T-cell (primary cell): Measurements from ENCODE around the gene PSME3. TPM values are rescaled to one million over a fixed set of nuclear protein-coding genes. Genes with fewer than 3 reads are reported as not detected.

ENCODE experiments used
- ATAC-seq, 4 experiments: fragments of 200-7000 bp in 3 of 4; fragments of 150-1000 bp in 1 of 4; cut with Tn5 transposase; replicated peaks in 1 of 4; 1 replicate in 3 of 4; 2 replicates in 1 of 4; pipeline ENCODE4 v1.10.0; 2021; ENCODE audit warnings: moderate library complexity in 3 of 4, mild to moderate bottlenecking in 2 of 4, moderate number of reproducible peaks in 1 of 4
- CTCF ChIA-PET, 2 donors: fragments of 300-600 bp; sonication (Branson Sonifier 250); formaldehyde crosslinking; loops; one replicate each; lab custom pipeline; 2022; ENCODE audit warnings: antibody characterized with exemption in 2 of 2; lab: Charles Lee
- POLR2A ChIA-PET, 2 donors: fragments of 300-600 bp; sonication (Branson Sonifier 250); formaldehyde crosslinking; loops; one replicate each; lab custom pipeline; 2022; ENCODE audit warnings: antibody characterized with exemption in 2 of 2; lab: Charles Lee
- DNase-seq, 35 experiments: peaks; one replicate each; pipeline versions ENCODE4 v3.0.0 to v3.0.0-alpha.2; 2013 to 2023
- H3K27ac ChIP-seq: one replicate; pipeline ENCODE4 v1.5.1; 2013; ENCODE audit warnings: low read length
- H3K27me3 ChIP-seq, 2 experiments: replicated peaks in 1 of 2; 1 replicate in 1 of 2; 2 replicates in 1 of 2; pipeline versions ENCODE4 v1.6.1 to v1.7.0; 2013; ENCODE audit warnings: low read length in 1 of 2, mixed read lengths in 1 of 2; ENCODE audit not compliant: control insufficient read depth in 2 of 2, insufficient read depth in 2 of 2; ENCODE audit errors: extremely low read depth in 1 of 2
- H3K36me3 ChIP-seq, 2 donors: 1 replicate in 1 of 2; 2 replicates in 1 of 2; pipeline versions ENCODE4 v1.6.1 to v1.7.0; 2013; ENCODE audit warnings: low read length in 1 of 2; ENCODE audit not compliant: control insufficient read depth in 2 of 2, insufficient read depth in 1 of 2; ENCODE audit errors: extremely low read depth in 1 of 2
- H3K4me1 ChIP-seq, 2 experiments: 1 replicate in 1 of 2; 2 replicates in 1 of 2; pipeline versions ENCODE4 v1.6.1 to v1.7.0; 2013; ENCODE audit warnings: low read length in 2 of 2, mixed read lengths in 1 of 2; ENCODE audit not compliant: insufficient read depth in 2 of 2, control insufficient read depth in 1 of 2; ENCODE audit errors: extremely low read depth in 1 of 2
- H3K4me3 ChIP-seq, 2 donors: 1 replicate in 1 of 2; 2 replicates in 1 of 2; pipeline versions ENCODE4 v1.5.1 to v1.7.0; 2013; ENCODE audit warnings: mild to moderate bottlenecking in 2 of 2, low read length in 1 of 2, moderate library complexity in 1 of 2; ENCODE audit not compliant: control insufficient read depth in 1 of 2; ENCODE audit errors: extremely low read depth in 1 of 2
- H3K9me3 ChIP-seq: 2 replicates; pipeline ENCODE4 v1.7.0; 2013
- H3K27ac Mint-ChIP-seq, 2 donors: one replicate each; pipeline ENCODE4 v1.8.0; 2020 to 2021; ENCODE audit warnings: mild to moderate bottlenecking in 2 of 2, mixed read lengths in 2 of 2
- H3K27me3 Mint-ChIP-seq, 2 donors: one replicate each; pipeline ENCODE4 v1.8.0; 2021 to 2022; ENCODE audit warnings: mixed read lengths in 2 of 2
- H3K36me3 Mint-ChIP-seq: one replicate; pipeline ENCODE4 v1.8.0; 2021; ENCODE audit warnings: mixed read lengths
- H3K4me1 Mint-ChIP-seq, 3 donors: one replicate each; pipeline ENCODE4 v1.8.0; 2020 to 2022; ENCODE audit warnings: mixed read lengths in 3 of 3, mild to moderate bottlenecking in 1 of 3
- H3K4me3 Mint-ChIP-seq, 3 donors: one replicate each; pipeline ENCODE4 v1.8.0; 2020 to 2022; ENCODE audit warnings: mild to moderate bottlenecking in 3 of 3, mixed read lengths in 3 of 3, moderate library complexity in 3 of 3
- H3K9me3 Mint-ChIP-seq, 3 donors: one replicate each; pipeline ENCODE4 v1.8.0; 2020 to 2022; ENCODE audit warnings: mixed read lengths in 3 of 3
- WGBS: methylation state at CpG from one replicate; pipeline ENCODE4 v1.1.5; 2013; ENCODE audit warnings: missing lambda C conversion rate; ENCODE audit not compliant: insufficient coverage; 5-methylcytosine and 5-hydroxymethylcytosine counted together
- total RNA-seq, 35 experiments: library from RNA in 6 of 35; stranded (reverse) in 6 of 35; fragments of 120-200 nt in 1 of 35; gene quantifications; one replicate each; pipeline versions ENCODE4 v1.2.1 to v1.2.4 and lab custom pipeline; 2013 to 2026

PSME3 gene
- total RNA-seq, 5 donors from 2014 or later (not counting 1 experiment from before 2014, with no cell fraction given), result 68.0 to 79.1 (median 77.2) TPM

DNA sequence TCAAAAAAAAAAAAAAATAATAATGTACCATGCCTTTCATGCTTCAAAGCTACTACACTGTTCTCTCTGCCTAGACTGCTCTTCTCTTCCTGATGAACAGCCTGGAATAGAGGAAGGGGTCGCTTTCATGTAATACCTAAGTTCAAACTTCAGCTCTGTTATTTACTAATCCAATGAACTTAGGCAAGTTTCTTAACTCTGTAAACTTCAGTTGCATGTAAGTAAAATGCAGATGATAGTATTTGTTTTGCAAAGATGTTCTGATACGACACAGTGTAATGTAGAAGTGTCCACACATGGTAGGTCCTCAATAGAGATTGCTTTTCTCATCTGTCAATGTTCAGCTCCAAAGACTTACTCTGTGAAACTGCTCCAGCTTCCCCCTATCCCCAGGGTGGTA is 41.2 kb upstream of the PSME3 start:
- DNase-seq, result no peak
- H3K9me3 ChIP-seq, result no peaks in the 10 kb centered on the region
- Mint-ChIP-seq H3K27ac (no peak overlapping the region), H3K4me3 (no peak overlapping the region), H3K4me1 (peaks cover 4 to 11% (median 6%) of the 10 kb centered on the region in 3 donors), H3K9me3 (no peaks in the 10 kb centered on the region), H3K27me3 (peaks cover 22 to 29% of the 10 kb centered on the region in 2 donors), H3K36me3 (peaks cover 7% of the 10 kb centered on the region)
- H3K27ac ChIP-seq, result no peak overlapping the region
- no CpG with 5 or more reads among the region's 2 CpGs for WGBS
- POLR2A ChIA-PET, result interaction anchor here (0.5 to 0.6 kb wide), 3 partner anchors 16 to 252 kb away, joined by 3 to 11 read pairs (median 5); no protein-coding TSS in a partner anchor
- H3K36me3 ChIP-seq, result no peaks in the 10 kb centered on the region
- no peak for ATAC-seq
- H3K4me1 ChIP-seq, result peaks cover 0 to 8% of the 10 kb centered on the region in 2 experiments
- H3K4me3 ChIP-seq, result no peak overlapping the region
- CTCF ChIA-PET, result interaction anchor here in 1 of 2 donors (0.7 kb wide), 1 partner anchor 280 kb away, joined by 4 read pairs; no protein-coding TSS in a partner anchor
- peaks cover 0 to 24% of the 10 kb centered on the region in 2 experiments for H3K27me3 ChIP-seq

DNA sequence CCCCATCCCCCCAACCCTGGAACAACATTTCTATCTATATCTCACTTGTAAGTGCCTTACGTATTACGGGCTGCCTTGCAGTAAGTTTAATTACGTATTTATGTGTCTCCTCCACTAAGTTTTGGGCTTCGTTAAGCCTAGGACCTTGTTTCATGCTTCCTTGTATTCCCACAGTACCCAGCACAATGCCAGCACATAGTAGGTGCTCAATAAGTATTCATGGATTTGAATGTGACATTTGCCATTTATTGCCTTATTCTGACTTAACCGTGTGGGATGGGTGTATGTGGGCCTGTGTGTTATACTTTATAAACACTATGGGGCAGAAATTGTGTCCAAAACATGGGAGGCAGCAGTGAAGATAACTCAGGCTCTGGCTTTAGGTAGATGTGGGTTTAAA is 40.7 kb upstream of the PSME3 start:
- Histone ChIP-seq H3K4me1 (peaks cover under 1 to 14% of the 10 kb centered on the region in 2 experiments), H3K27me3 (peaks cover 0 to 18% of the 10 kb centered on the region in 2 experiments), H3K27ac (no peak overlapping the region), H3K9me3 (no peaks in the 10 kb centered on the region), H3K36me3 (no peaks in the 10 kb centered on the region), H3K4me3 (no peak overlapping the region)
- Mint-ChIP-seq H3K36me3 (peaks cover 7% of the 10 kb centered on the region), H3K9me3 (no peaks in the 10 kb centered on the region), H3K27ac (no peak overlapping the region), H3K4me3 (no peak overlapping the region), H3K4me1 (peaks cover 9 to 17% (median 9%) of the 10 kb centered on the region in 3 donors), H3K27me3 (peaks cover 16 to 23% of the 10 kb centered on the region in 2 donors)
- 92% methylated on average over 3 of the region's 5 CpGs for WGBS
- ChIA-PET CTCF (no interaction called here), POLR2A (interaction anchor here in 1 of 2 donors (0.5 kb wide), 1 partner anchor 16 kb away, joined by 11 read pairs; no protein-coding TSS in a partner anchor)
- DNase-seq, result no peak
- no peak for ATAC-seq

DNA sequence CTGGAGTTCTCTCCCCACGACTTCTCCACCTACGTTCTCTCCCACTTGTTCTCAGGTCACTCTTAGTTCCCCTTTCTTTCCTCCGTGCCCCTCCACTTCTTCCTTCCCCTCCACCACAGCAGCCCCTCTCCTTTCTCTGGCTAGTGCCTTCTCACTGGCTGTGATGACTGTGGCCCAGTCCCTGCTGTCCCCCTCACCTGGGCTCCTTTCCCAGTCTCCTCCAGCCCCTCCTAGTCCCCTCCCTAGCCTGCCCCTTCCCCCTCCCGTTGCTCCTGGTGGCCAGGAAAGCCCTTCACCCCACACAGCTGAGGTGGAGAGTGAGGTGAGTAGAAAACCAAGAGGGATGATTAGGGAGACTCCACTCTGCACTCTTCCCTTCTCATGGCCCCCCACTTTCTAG is 38.1 kb upstream of the PSME3 start:
- CTCF ChIA-PET, result no interaction called here
- peaks cover 21 to 31% (median 25%) of the 10 kb centered on the region in 3 donors for H3K4me1 Mint-ChIP-seq
- Histone ChIP-seq H3K4me1 (peaks cover 2 to 29% of the 10 kb centered on the region in 2 experiments), H3K27ac (no peak overlapping the region), H3K36me3 (no peaks in the 10 kb centered on the region), H3K27me3 (peaks cover 0 to 3% of the 10 kb centered on the region in 2 experiments), H3K4me3 (no peak overlapping the region), H3K9me3 (no peaks in the 10 kb centered on the region)
- no peak for ATAC-seq
- 53% methylated on average over 3 of the region's 4 CpGs for WGBS
- H3K27ac Mint-ChIP-seq, result no peak overlapping the region
- no peak overlapping the region for H3K4me3 Mint-ChIP-seq
- H3K36me3 Mint-ChIP-seq, result peaks cover 7% of the 10 kb centered on the region
- POLR2A ChIA-PET, result interaction anchor here in 1 of 2 donors (0.6 kb wide), 1 partner anchor 65 kb away, joined by 3 read pairs; no protein-coding TSS in a partner anchor
- no peaks in the 10 kb centered on the region for H3K9me3 Mint-ChIP-seq
- DNase-seq, result no peak
- peaks cover 2 to 3% of the 10 kb centered on the region in 2 donors for H3K27me3 Mint-ChIP-seq

DNA sequence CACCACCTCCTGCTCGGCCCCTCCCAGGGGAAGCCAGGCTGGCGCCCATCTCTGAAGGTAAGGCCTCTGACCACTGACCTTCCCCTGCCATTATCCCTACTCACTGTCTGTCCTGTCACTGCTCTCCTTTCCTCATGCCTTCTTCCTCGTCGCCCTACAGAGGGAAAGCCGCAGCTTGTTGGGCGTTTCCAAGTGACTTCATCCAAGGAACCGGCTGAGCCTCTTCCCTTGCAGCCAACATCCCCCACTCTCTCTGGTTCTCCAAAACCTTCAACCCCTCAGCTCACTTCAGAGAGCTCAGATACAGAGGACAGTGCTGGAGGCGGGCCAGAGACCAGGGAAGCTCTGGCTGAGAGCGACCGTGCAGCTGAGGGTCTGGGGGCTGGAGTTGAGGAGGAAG is 37.7 kb upstream of the PSME3 start:
- Histone ChIP-seq H3K9me3 (no peaks in the 10 kb centered on the region), H3K36me3 (no peaks in the 10 kb centered on the region), H3K4me3 (no peak overlapping the region), H3K27ac (no peak overlapping the region), H3K4me1 (peaks cover 2 to 29% of the 10 kb centered on the region in 2 experiments), H3K27me3 (peaks cover 0 to under 1% of the 10 kb centered on the region in 2 experiments)
- H3K9me3 Mint-ChIP-seq, result no peaks in the 10 kb centered on the region
- peaks cover 0 to 2% of the 10 kb centered on the region in 2 donors for H3K27me3 Mint-ChIP-seq
- DNase-seq (no peak), ATAC-seq (no peak)
- H3K4me1 Mint-ChIP-seq, result peaks cover 21 to 32% (median 25%) of the 10 kb centered on the region in 3 donors
- WGBS, result 97% methylated on average over 9 of the region's 10 CpGs
- POLR2A ChIA-PET, result interaction anchor here in 1 of 2 donors (0.6 kb wide), 1 partner anchor 65 kb away, joined by 3 read pairs; no protein-coding TSS in a partner anchor
- no peak overlapping the region for H3K27ac Mint-ChIP-seq
- peaks cover 7% of the 10 kb centered on the region for H3K36me3 Mint-ChIP-seq
- CTCF ChIA-PET, result no interaction called here
- no peak overlapping the region for H3K4me3 Mint-ChIP-seq

DNA sequence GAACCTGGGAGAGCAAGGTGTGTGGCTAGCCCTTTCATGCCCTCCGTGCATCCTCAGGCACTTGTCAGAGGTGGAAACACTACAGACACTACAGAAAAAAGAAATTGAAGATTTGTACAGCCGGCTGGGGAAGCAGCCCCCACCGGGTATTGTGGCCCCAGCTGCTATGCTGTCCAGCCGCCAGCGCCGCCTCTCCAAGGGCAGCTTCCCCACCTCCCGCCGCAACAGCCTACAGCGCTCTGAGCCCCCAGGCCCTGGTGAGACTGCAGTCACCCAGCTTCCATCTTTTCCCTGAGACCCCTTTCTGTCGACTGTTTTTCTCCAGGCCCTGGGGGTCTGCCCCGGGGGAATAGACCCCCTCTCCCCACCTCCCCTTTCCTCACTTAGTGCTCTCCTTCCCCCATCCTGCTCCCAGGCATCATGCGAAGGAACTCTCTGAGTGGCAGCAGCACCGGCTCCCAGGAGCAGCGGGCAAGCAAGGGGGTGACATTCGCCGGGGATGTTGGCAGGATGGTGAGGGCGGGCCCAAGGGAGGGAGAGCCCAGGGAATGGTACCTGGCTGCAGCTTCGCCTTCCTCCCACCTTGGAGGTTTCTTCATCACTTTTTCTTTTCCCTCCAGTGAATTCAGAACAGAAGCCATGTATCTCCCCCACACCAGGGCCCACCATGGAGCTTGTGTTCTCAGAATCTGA is 37.0 kb upstream of the PSME3 start:
- WGBS, result 98% methylated on average over 10 of the region's 18 CpGs
- peaks cover 0 to 2% of the 10 kb centered on the region in 2 donors for H3K27me3 Mint-ChIP-seq
- ATAC-seq, result no peak
- H3K4me1 Mint-ChIP-seq, result peaks cover 21 to 32% (median 25%) of the 10 kb centered on the region in 3 donors
- no peaks in the 10 kb centered on the region for H3K9me3 ChIP-seq
- ChIA-PET POLR2A (interaction anchor here in 1 of 2 donors (0.6 kb wide), 1 partner anchor 162 kb away, joined by 3 read pairs; no protein-coding TSS in a partner anchor), CTCF (no interaction called here)
- no peaks in the 10 kb centered on the region for H3K36me3 ChIP-seq
- H3K9me3 Mint-ChIP-seq, result no peaks in the 10 kb centered on the region
- no peak overlapping the region for H3K27ac Mint-ChIP-seq
- no peak for DNase-seq
- no peak overlapping the region for H3K27ac ChIP-seq
- no peaks in the 10 kb centered on the region for H3K27me3 ChIP-seq
- no peak overlapping the region for H3K4me3 ChIP-seq
- peaks cover 2 to 29% of the 10 kb centered on the region in 2 experiments for H3K4me1 ChIP-seq
- H3K4me3 Mint-ChIP-seq, result peak overlapping the region in 2 of 3 donors; percentile 88 to 95
- peaks cover 7% of the 10 kb centered on the region for H3K36me3 Mint-ChIP-seq
